GM19351 (cell line): Measurements from ENCODE around the gene SCN5A.
"Not testable (repeated sequence)": the region's sequence is repeated elsewhere in the genome, so short reads cannot be mapped to it uniquely, and the experiment has no call there.

ENCODE experiments used
- ATAC-seq: cut with Tn5 transposase; IDR thresholded peaks from one replicate; pipeline ENCODE4 v1.9.1; 2021; ENCODE audit warnings: mild to moderate bottlenecking, moderate library complexity; ENCODE audit not compliant: unreplicated experiment

The SCN5A gene

GRCh38 chr3:38580450-38581382, 68.8 kb downstream of the SCN5A start:
- ATAC-seq, result no peak

- ATAC-seq, result peak; percentile 67
Observed at GRCh38 chr3:38579551-38580449, 69.7 kb downstream of the SCN5A start.

GRCh38 chr3:38579141-38579540, 70.3 kb downstream of the SCN5A start:
- no peak for ATAC-seq

GRCh38 chr3:38578551-38578950, 70.9 kb downstream of the SCN5A start:
- ATAC-seq, result no peak

- no peak for ATAC-seq
Observed at GRCh38 chr3:38578081-38578475, 71.4 kb downstream of the SCN5A start.

GRCh38 chr3:38577371-38578080, 72.0 kb downstream of the SCN5A start:
- ATAC-seq, result no peak

GRCh38 chr3:38576526-38577370, 72.7 kb downstream of the SCN5A start:
- no peak for ATAC-seq

- no peak for ATAC-seq
Observed at GRCh38 chr3:38576131-38576525, 73.4 kb downstream of the SCN5A start.

GRCh38 chr3:38575279-38575843, 74.1 kb downstream of the SCN5A start:
- ATAC-seq, result no peak

GRCh38 chr3:38574411-38575278, 74.8 kb downstream of the SCN5A start:
- ATAC-seq, result no peak

- no peak for ATAC-seq
Observed at GRCh38 chr3:38573556-38573955, 75.9 kb downstream of the SCN5A start.

GRCh38 chr3:38573111-38573510, 76.4 kb downstream of the SCN5A start:
- no peak for ATAC-seq

- ATAC-seq, result no peak
Observed at GRCh38 chr3:38567498-38567897, 82.0 kb downstream of the SCN5A start.

GRCh38 chr3:38566794-38567193, 82.7 kb downstream of the SCN5A start:
- not testable (repeated sequence) for ATAC-seq

- ATAC-seq, result no peak
Observed at GRCh38 chr3:38566215-38566528, 83.3 kb downstream of the SCN5A start.

- no peak for ATAC-seq
Observed at GRCh38 chr3:38565339-38566214, 83.9 kb downstream of the SCN5A start.

- ATAC-seq, result no peak
Observed at GRCh38 chr3:38564631-38565338, 84.7 kb downstream of the SCN5A start.
